Activated B cell treated with CpG ODN at 0.5 μM for 24 hours (primary cell): ENCODE measurements around the gene MRPL53. TPM values are rescaled to one million over a fixed set of nuclear protein-coding genes. Genes with fewer than 3 reads are reported as not detected.
"Not testable (repeated sequence)": the region's sequence is repeated elsewhere in the genome, so short reads cannot be mapped to it uniquely, and the experiment has no call there.

Source experiments
- ATAC-seq: fragments of 200-7000 bp; cut with Tn5 transposase; one replicate; pipeline ENCODE4 v1.10.0; 2021; ENCODE audit warnings: low read depth, mild to moderate bottlenecking, moderate library complexity
- CTCF ChIA-PET: fragments of 350-600 bp; sonication (Branson Sonifier 250); formaldehyde crosslinking; loops from one replicate; lab custom pipeline; 2021; ENCODE audit warnings: antibody characterized with exemption; lab: Charles Lee
- POLR2A ChIA-PET: fragments of 350-600 bp; sonication (Branson Sonifier 250); formaldehyde crosslinking; loops from one replicate; lab custom pipeline; 2021; ENCODE audit warnings: antibody characterized with exemption; lab: Charles Lee
- DNase-seq: peaks from one replicate; pipeline ENCODE4 v3.0.0; 2022
- H3K27ac Mint-ChIP-seq: one replicate; pipeline ENCODE4 v1.8.0; 2020; ENCODE audit warnings: mixed read lengths
- H3K27me3 Mint-ChIP-seq: one replicate; pipeline ENCODE4 v1.8.0; 2021; ENCODE audit warnings: mixed read lengths
- H3K36me3 Mint-ChIP-seq: one replicate; pipeline ENCODE4 v1.8.0; 2021; ENCODE audit warnings: low read depth, mixed read lengths
- H3K4me1 Mint-ChIP-seq: one replicate; pipeline ENCODE4 v1.8.0; 2021; ENCODE audit warnings: mixed read lengths
- H3K4me3 Mint-ChIP-seq: one replicate; pipeline ENCODE4 v1.8.0; 2020; ENCODE audit warnings: mild to moderate bottlenecking, mixed read lengths
- H3K9me3 Mint-ChIP-seq: one replicate; pipeline ENCODE4 v1.8.0; 2020; ENCODE audit warnings: mixed read lengths
- intact Hi-C: fragments of 100-400 bp; cut with micrococcal nuclease; formaldehyde crosslinking; loops from one replicate; pipeline ENCODE4 v1.15.1; 2024
- total RNA-seq: library from RNA; stranded (reverse); gene quantifications from 2 replicates; pipeline ENCODE4 v1.2.3, GENCODE V29; 2022
- TF ChIP-seq, protein P1 (sequence below): fragments of 200-600 bp; IDR thresholded peaks from one replicate; pipeline ENCODE4 v1.8.0; 2022; ENCODE audit warnings: antibody characterized with exemption, mild to moderate bottlenecking

The MRPL53 gene
- total RNA-seq, 1 donor from 2014 or later = 86.9 TPM

DNA sequence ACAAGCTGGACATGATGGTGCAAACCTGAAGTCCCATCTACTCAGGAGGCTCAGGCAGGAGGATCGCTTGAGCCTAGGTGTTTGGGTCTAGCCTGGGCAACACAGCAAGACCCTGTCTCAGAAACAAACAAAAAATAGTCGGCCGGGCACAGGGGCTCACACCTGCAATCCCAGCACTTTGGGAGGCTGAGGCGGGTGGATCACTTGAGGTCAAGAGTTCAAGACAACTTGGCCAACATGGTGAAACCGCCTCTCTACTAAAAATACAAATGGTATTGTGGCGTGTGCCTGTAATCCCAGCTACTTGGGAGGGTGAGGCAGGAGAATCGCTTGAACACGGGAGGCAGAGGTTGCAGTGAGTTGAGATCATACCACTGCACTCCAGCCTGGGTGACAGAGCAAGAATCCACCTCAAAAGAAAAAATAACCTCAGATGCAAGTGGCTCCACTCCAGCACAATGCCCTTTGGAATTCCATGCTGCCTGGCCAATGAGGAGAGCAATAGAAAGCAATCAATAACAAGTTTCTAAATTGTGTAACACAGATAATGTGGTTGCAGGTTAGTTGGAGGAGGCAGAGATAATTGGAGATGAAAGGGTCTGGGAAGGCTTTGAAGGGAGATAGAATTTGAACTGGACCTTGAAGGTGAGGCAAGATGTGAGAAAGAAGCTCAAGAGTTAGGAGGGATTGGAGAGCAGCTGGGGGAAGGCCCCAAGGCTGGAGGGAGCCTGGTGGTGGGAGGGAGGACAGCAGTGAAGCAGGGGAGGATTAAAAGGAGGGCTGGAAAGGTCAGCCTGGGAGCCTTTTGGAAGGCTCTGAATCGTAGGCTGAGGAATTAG lies 16.4 kb upstream of the MRPL53 start:
- H3K27ac Mint-ChIP-seq = no peak overlapping the region
- no peak for ATAC-seq
- no peaks in the 10 kb centered on the region for H3K27me3 Mint-ChIP-seq
- no peak overlapping the region for H3K4me3 Mint-ChIP-seq
- H3K9me3 Mint-ChIP-seq = no peaks in the 10 kb centered on the region
- DNase-seq = no peak
- intact Hi-C loops = no loop called here
- H3K4me1 Mint-ChIP-seq = peaks cover 4% of the 10 kb centered on the region
- peaks cover 65% of the 10 kb centered on the region for H3K36me3 Mint-ChIP-seq
- TF ChIP-seq, protein P1, sequence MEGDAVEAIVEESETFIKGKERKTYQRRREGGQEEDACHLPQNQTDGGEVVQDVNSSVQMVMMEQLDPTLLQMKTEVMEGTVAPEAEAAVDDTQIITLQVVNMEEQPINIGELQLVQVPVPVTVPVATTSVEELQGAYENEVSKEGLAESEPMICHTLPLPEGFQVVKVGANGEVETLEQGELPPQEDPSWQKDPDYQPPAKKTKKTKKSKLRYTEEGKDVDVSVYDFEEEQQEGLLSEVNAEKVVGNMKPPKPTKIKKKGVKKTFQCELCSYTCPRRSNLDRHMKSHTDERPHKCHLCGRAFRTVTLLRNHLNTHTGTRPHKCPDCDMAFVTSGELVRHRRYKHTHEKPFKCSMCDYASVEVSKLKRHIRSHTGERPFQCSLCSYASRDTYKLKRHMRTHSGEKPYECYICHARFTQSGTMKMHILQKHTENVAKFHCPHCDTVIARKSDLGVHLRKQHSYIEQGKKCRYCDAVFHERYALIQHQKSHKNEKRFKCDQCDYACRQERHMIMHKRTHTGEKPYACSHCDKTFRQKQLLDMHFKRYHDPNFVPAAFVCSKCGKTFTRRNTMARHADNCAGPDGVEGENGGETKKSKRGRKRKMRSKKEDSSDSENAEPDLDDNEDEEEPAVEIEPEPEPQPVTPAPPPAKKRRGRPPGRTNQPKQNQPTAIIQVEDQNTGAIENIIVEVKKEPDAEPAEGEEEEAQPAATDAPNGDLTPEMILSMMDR = no peak
- ChIA-PET CTCF (no interaction called here), POLR2A (no interaction called here)

DNA sequence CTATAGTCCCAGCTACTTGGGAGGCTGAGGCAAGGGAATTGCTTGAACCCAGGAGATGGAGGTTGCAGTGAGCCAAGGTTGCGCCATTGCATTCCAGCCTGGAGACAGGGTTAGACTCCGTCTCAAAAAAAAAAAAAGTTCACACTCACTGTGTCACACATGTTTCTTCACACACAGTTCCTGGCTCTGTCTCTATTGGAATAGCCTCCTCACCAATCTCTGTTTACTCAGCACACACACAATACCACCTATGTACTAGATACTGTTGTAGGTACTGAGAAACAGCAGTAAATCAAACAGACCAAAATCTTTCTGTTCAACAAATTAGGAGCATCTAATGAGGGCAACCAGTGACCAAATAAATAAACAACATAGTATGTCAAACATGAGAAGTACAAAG lies 13.7 kb upstream of the MRPL53 start:
- no peaks in the 10 kb centered on the region for H3K9me3 Mint-ChIP-seq

DNA sequence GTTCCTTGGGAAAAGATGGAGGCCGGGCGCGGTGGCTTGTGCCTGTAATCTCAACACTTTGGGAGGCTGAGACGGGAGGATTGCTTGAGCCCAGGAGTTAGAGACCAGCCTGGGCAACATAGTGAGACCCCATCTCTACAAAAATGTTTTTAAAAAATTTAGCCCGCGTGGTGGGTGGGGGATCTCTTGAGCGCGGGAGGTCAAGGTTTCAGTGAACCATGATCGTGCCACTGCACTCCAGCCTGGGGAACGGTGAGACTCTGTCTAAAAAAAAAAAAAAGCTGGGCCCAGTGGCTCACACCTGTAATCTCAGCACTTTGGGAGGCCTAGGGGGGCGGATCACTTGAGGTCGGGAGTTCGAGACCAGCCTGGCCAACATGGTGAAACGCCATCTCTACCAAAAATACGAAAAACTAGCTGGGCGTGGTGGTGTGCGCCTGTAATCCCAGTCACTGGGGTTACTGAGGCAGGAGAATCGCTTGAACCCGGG lies 11.2 kb upstream of the MRPL53 start:
- not testable (repeated sequence) for H3K9me3 Mint-ChIP-seq, DNase-seq, H3K27me3 Mint-ChIP-seq, ATAC-seq
- intact Hi-C loops = loop anchor here (1.0 to 5.0 kb wide), 10 partner anchors 20 to 393 kb away; partner anchors contain the start of genes AUP1, DOK1, HTRA2 and PCGF1
- peak overlapping the region; percentile 100 for H3K4me3 Mint-ChIP-seq
- H3K27ac Mint-ChIP-seq = peak overlapping the region; percentile 100
- POLR2A ChIA-PET = interaction anchor here (0.5 to 4.4 kb wide), 15 partner anchors 11 to 655 kb away, joined by 3 to 78 read pairs (median 8); partner anchors contain the start of genes AUP1, DQX1, HTRA2 and INO80B
- peaks cover 30% of the 10 kb centered on the region for H3K4me1 Mint-ChIP-seq
- H3K36me3 Mint-ChIP-seq = peaks cover 44% of the 10 kb centered on the region
- CTCF ChIA-PET = interaction anchor here (1.3 to 5.3 kb wide), 7 partner anchors 24 to 104 kb away, joined by 4 to 85 read pairs (median 14); partner anchors contain the start of gene PCGF1

More for the DNA sequence above, 13.7 kb upstream of the MRPL53 start:
- Mint-ChIP-seq H3K27me3 (no peaks in the 10 kb centered on the region), H3K4me3 (no peak overlapping the region), H3K4me1 (peaks cover 24% of the 10 kb centered on the region), H3K36me3 (peaks cover 49% of the 10 kb centered on the region), H3K27ac (no peak overlapping the region)
- intact Hi-C loops = no loop called here
- ChIA-PET POLR2A (no interaction called here), CTCF (no interaction called here)
- TF ChIP-seq, protein P1 = no peak
- DNase-seq (no peak), ATAC-seq (no peak)

DNA sequence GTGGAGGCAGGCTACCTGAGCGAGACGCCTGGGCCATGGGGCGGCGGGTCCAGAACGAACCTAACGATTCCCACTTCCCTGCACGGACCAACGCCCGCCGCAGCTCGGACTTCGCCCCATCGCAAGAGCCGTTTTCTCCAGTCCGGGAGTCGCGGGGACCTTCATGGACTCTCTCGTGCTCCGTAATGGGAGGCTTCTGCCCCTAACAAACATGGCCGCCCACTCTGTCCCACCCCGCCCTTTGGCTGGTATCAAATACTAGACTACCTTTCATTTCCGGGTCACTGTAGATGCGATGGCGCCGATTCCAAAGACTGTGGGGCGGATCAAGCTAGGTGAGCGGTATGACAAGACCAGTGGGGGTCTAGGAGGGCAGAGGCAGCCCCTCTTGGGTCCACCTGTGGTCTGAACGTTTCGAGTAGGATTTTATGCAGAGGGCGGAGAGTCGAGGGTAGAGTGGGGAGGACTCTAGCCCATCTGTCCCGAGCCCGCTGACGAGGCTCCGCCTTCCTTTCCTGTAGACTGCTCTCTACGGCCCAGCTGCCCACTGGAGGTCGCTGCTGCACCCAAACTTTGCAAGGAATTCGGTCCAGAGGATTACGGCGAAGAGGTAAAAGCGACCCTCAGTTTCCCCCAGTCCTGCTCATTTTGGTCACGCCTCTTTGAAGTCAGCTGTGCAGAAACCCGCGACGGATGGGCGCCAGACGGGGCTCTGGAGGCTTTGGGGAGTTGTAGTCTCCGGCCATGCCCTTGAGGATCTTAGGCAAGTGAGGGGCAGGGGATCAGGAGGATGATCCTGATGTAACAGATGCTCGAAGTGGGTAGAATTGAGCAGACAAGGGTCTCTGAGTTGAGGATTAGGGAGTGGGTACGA lies 10.6 kb upstream of the MRPL53 start, which contains the start of the genes CCDC142 and TTC31:
TSS of gene CCDC142 (minus strand) at position 198 of the 874 bp plus-strand sequence. CDS start at position 37, 161 bp downstream.
TSS of gene TTC31 (plus strand) at position 281 of the 874 bp plus-strand sequence. CDS start at position 296, 15 bp downstream.
- peak; percentile 83 for DNase-seq
- ATAC-seq = peak; percentile 92
- peaks cover 43% of the 10 kb centered on the region for H3K36me3 Mint-ChIP-seq
- H3K27ac Mint-ChIP-seq = peak within 1 kb of the TSS; percentile 100
- TF ChIP-seq, protein P1 = peak; percentile 23
- H3K9me3 Mint-ChIP-seq = no peaks in the 10 kb centered on the region
- CTCF ChIA-PET = interaction anchor here (0.7 to 5.3 kb wide), 19 partner anchors 10 to 104 kb away, joined by 3 to 85 read pairs (median 4); partner anchors contain the start of genes AUP1, HTRA2, INO80B and LBX2
- POLR2A ChIA-PET = interaction anchor here (0.5 to 4.4 kb wide), 21 partner anchors 10 to 654 kb away, joined by 3 to 78 read pairs (median 8); partner anchors contain the start of genes AUP1, DQX1, HTRA2 and INO80B
- no peaks in the 10 kb centered on the region for H3K27me3 Mint-ChIP-seq
- peaks cover 30% of the 10 kb centered on the region for H3K4me1 Mint-ChIP-seq
- intact Hi-C loops = loop anchor here (1.0 to 5.0 kb wide), 13 partner anchors 11 to 393 kb away; partner anchors contain the start of genes AUP1, C2orf81, DOK1 and HTRA2
- peak within 1 kb of the TSS; percentile 100 for H3K4me3 Mint-ChIP-seq
